Esophagus squamous epithelium (tissue), 4 donors: ENCODE results near the gene APOL6.

ENCODE experiments used
- POLR2A ChIP-seq, 4 donors: fragments of 450-650 bp; IDR thresholded peaks; one replicate each; pipeline ENCODE4 v1.6.1; 2017; ENCODE audit warnings: antibody characterized with exemption in 4 of 4, mild to moderate bottlenecking in 4 of 4, moderate library complexity in 3 of 4
- TF ChIP-seq, protein P1 (sequence below), 6 experiments: fragments of 450-650 bp in 4 of 6; fragments of 200-600 bp in 2 of 6; sonication (generic) in 2 of 6; IDR thresholded peaks; one replicate each; pipeline ENCODE4 v1.5.1; 2016 to 2019; ENCODE audit warnings: antibody characterized with exemption in 6 of 6, mild to moderate bottlenecking in 4 of 6, moderate library complexity in 4 of 6

GRCh38 chr22:35660291-35661127 lies 12.3 kb downstream of the APOL6 start:
- TF ChIP-seq POLR2A (IDR thresholded peaks at IDR 0.05), result no peak
- TF ChIP-seq, protein P1, sequence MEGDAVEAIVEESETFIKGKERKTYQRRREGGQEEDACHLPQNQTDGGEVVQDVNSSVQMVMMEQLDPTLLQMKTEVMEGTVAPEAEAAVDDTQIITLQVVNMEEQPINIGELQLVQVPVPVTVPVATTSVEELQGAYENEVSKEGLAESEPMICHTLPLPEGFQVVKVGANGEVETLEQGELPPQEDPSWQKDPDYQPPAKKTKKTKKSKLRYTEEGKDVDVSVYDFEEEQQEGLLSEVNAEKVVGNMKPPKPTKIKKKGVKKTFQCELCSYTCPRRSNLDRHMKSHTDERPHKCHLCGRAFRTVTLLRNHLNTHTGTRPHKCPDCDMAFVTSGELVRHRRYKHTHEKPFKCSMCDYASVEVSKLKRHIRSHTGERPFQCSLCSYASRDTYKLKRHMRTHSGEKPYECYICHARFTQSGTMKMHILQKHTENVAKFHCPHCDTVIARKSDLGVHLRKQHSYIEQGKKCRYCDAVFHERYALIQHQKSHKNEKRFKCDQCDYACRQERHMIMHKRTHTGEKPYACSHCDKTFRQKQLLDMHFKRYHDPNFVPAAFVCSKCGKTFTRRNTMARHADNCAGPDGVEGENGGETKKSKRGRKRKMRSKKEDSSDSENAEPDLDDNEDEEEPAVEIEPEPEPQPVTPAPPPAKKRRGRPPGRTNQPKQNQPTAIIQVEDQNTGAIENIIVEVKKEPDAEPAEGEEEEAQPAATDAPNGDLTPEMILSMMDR (IDR thresholded peaks at IDR 0.05), result no peak
